RWPE2 (cell line): ENCODE results near the gene DLAT.
A peak's percentile ranks its signal among the peaks of the same experiment; 100 is the strongest.
"Not testable (repeated sequence)": the region's sequence is repeated elsewhere in the genome, so short reads cannot be mapped to it uniquely, and the experiment has no call there.

Experiments
- ATAC-seq: fragments of 200-7000 bp; cut with Tn5 transposase; 3 replicates; pipeline ENCODE4 v1.9.1; 2021; ENCODE audit warnings: low read depth
- DNase-seq: peaks from one replicate; pipeline ENCODE4 v3.0.0-alpha.2; 2020; ENCODE audit warnings: low spot score
- H3K27ac ChIP-seq: fragments of 450-650 bp; 2 replicates; pipeline ENCODE4 v1.5.1; 2017; ENCODE audit warnings: mild to moderate bottlenecking; ENCODE audit not compliant: poor library complexity, severe bottlenecking
- H3K27me3 ChIP-seq: fragments of 250-450 bp; sonication (Bioruptor Pico); 2 replicates; pipeline ENCODE4 v1.5.1; 2021; ENCODE audit warnings: mild to moderate bottlenecking, moderate library complexity; ENCODE audit not compliant: insufficient read depth, poor library complexity, severe bottlenecking
- H3K36me3 ChIP-seq: fragments of 250-450 bp; sonication (Bioruptor Pico); 2 replicates; pipeline ENCODE4 v1.5.1; 2020; ENCODE audit warnings: low read depth, mild to moderate bottlenecking, moderate library complexity
- H3K4me1 ChIP-seq: fragments of 250-450 bp; sonication (Bioruptor Pico); 2 replicates; pipeline ENCODE4 v1.5.1; 2021; ENCODE audit warnings: mild to moderate bottlenecking, moderate library complexity; ENCODE audit not compliant: insufficient read depth, poor library complexity, severe bottlenecking
- H3K4me3 ChIP-seq: fragments of 250-450 bp; sonication (Bioruptor Pico); 2 replicates; pipeline ENCODE4 v1.5.1; 2021; ENCODE audit warnings: mild to moderate bottlenecking, moderate library complexity; ENCODE audit not compliant: severe bottlenecking
- H3K9me3 ChIP-seq: fragments of 250-450 bp; sonication (Bioruptor Pico); 2 replicates; pipeline ENCODE4 v1.5.1; 2021; ENCODE audit warnings: mild to moderate bottlenecking, moderate library complexity; ENCODE audit not compliant: severe bottlenecking
- TF ChIP-seq, protein P1 (sequence below): fragments of 450-650 bp; IDR thresholded peaks from one replicate; pipeline ENCODE4 v1.5.1; 2017; ENCODE audit warnings: mild to moderate bottlenecking, moderate library complexity; ENCODE audit not compliant: poor library complexity, severe bottlenecking

The DLAT gene

DNA sequence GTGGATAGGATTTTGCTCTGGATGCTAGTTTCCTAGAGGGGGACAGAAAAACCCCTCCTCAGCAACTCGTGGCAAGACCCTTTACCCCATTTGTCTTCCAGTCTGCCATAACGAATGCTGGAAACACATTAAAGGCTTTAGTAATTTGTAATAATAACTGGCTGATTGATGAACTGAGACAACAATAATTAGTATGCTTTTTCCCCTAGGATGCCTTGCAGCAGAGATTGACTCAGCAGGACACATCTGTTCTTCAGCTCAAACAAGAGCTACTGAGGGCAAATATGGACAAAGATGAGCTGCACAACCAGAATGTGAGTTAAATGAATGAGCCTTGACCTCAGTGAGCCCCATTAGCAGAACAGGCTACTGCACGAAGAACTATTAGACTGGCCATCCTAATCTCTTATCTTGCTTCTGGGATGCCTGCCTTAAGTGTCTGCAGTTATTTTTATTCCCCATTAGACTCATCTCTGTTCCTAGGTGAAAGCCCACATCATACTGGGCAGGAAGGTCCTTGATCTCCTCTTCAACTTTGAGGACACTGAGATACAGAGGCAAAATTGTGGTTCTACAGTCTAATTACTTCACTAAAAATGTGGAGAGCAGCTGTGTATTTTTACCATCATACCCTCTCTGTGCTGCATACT, 32.9 kb upstream of the DLAT start:
- TF ChIP-seq, protein P1, sequence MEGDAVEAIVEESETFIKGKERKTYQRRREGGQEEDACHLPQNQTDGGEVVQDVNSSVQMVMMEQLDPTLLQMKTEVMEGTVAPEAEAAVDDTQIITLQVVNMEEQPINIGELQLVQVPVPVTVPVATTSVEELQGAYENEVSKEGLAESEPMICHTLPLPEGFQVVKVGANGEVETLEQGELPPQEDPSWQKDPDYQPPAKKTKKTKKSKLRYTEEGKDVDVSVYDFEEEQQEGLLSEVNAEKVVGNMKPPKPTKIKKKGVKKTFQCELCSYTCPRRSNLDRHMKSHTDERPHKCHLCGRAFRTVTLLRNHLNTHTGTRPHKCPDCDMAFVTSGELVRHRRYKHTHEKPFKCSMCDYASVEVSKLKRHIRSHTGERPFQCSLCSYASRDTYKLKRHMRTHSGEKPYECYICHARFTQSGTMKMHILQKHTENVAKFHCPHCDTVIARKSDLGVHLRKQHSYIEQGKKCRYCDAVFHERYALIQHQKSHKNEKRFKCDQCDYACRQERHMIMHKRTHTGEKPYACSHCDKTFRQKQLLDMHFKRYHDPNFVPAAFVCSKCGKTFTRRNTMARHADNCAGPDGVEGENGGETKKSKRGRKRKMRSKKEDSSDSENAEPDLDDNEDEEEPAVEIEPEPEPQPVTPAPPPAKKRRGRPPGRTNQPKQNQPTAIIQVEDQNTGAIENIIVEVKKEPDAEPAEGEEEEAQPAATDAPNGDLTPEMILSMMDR = no peak
- no peak for ATAC-seq
- H3K27me3 ChIP-seq = no peaks in the 10 kb centered on the region

DNA sequence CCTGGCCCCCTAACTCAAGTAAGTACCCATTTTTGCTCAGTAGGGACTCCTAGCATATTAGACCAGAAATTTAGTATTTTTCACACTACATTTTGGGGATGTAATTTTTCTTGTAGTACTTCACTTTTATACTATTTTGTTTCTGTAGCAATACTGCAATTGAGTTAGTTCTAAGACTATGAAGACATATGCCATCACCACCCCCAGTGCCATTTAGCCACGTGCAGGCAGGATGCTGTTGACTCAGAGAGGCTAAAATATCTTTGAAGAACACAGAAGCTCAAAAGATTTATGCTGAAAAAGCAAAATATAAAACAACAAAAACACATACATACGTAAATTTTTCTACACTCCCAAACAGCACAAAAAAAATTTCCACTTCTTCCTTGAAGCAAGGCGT, 29.1 kb upstream of the DLAT start:
- Histone ChIP-seq H3K4me3 (no peak overlapping the region), H3K27ac (no peak overlapping the region)
- TF ChIP-seq, protein P1 = no peak

More for the DNA sequence above, 32.9 kb upstream of the DLAT start:
- DNase-seq = no peak
- peaks cover 12% of the 10 kb centered on the region for H3K4me1 ChIP-seq
- no peak overlapping the region for H3K27ac ChIP-seq
- no peaks in the 10 kb centered on the region for H3K9me3 ChIP-seq
- H3K36me3 ChIP-seq = peaks cover 15% of the 10 kb centered on the region
- H3K4me3 ChIP-seq = no peak overlapping the region

DNA sequence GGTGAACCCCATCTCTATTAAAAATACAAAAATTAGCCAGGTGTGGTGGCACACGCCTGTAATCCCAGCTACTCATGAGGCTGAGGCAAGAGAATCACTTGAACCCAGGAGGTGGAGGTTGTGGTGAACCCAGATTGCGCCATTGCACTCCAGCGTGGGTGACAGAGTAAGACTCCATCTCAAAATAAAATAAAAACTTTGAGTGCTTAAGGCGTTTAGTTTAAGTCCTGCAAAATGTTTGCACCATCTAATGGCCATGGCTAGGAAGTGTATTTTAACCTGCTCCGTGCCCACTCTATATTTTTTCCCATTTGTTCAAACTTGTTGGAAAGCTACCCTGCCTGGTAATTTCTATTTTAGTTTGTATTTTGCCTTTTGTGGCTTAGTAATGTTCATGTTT, 28.5 kb upstream of the DLAT start:
- not testable (repeated sequence) for H3K4me1 ChIP-seq, H3K27ac ChIP-seq, H3K36me3 ChIP-seq, H3K27me3 ChIP-seq, DNase-seq, H3K9me3 ChIP-seq, H3K4me3 ChIP-seq
- TF ChIP-seq, protein P1 = peak; percentile 57
- peak; percentile 48; the same call in 2 of the 3 replicates for ATAC-seq

More for the DNA sequence above, 29.1 kb upstream of the DLAT start:
- Histone ChIP-seq H3K9me3 (no peaks in the 10 kb centered on the region), H3K27me3 (no peaks in the 10 kb centered on the region), H3K36me3 (no peaks in the 10 kb centered on the region; the same call in 1 of the 2 replicates), H3K4me1 (no peaks in the 10 kb centered on the region)
- no peak for ATAC-seq
- DNase-seq = no peak

DNA sequence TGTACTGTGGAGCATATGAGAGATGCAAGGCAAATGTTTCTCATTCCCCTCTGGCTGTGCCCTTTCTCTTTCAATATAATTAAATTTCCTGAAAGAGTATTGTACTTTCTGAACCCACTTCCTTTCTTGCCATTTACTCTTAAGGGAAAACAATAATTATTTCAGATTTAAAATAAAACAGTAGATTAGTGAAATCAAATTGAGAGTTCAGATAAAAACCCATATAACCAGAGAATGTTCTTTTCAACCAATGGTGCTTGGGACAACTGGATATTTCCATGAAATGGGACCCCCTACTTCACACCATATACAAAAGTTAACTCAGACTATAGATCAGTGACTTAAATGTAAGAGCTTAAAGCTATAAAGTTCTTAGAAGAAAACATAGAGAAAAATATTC, 26.1 kb upstream of the DLAT start:
- H3K9me3 ChIP-seq = no peaks in the 10 kb centered on the region
- no peak for ATAC-seq
- no peak overlapping the region for H3K27ac ChIP-seq
- no peaks in the 10 kb centered on the region for H3K4me1 ChIP-seq
- no peak overlapping the region for H3K4me3 ChIP-seq
- no peaks in the 10 kb centered on the region for H3K27me3 ChIP-seq
- TF ChIP-seq, protein P1 = no peak
- no peaks in the 10 kb centered on the region; the same call in 1 of the 2 replicates for H3K36me3 ChIP-seq
- DNase-seq = no peak

DNA sequence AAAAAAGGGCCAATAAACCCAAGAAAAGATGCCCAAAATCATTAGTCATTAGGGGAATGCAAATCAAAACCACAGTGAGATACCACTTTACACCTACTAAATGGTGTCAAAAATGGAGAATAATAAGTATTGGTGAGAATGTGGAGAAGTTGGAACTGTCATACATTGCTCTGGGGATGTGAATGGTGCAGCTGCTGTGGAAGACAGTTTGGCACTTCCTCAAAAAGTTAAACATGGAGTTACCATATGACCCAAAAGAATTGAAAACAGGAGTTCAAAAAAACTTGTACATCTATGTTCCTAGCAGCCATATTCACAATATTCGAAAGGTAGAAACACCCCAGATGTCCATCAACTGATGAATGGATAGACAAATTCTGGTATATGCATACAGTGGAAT, 24.5 kb upstream of the DLAT start:
- no peaks in the 10 kb centered on the region for H3K4me1 ChIP-seq
- H3K27ac ChIP-seq = no peak overlapping the region
- H3K9me3 ChIP-seq = no peaks in the 10 kb centered on the region
- DNase-seq (no peak), ATAC-seq (no peak)
- TF ChIP-seq, protein P1 = no peak
- H3K4me3 ChIP-seq = no peak overlapping the region
- no peaks in the 10 kb centered on the region for H3K27me3 ChIP-seq
- H3K36me3 ChIP-seq = no peaks in the 10 kb centered on the region; the same call in 1 of the 2 replicates
